PC-9 (cell line): Measurements from ENCODE around the gene ESX1. TPM values are rescaled to one million over a fixed set of nuclear protein-coding genes. Genes with fewer than 3 reads are reported as not detected.

ENCODE experiments used
- BruUV-seq: library from RNA; stranded (reverse); fragments of 400-500 nt; replicated peaks from 2 replicates; lab custom pipeline; 2021; lab: Mats Ljungman, UMichigan
- CTCF ChIA-PET: fragments of 300-600 bp; sonication (Branson Sonifier 250); formaldehyde crosslinking; loops from one replicate; lab custom pipeline; 2022; ENCODE audit warnings: antibody characterized with exemption; lab: Charles Lee
- POLR2A ChIA-PET: fragments of 300-600 bp; sonication (Branson Sonifier 250); formaldehyde crosslinking; loops from one replicate; lab custom pipeline; 2022; ENCODE audit warnings: antibody characterized with exemption; ENCODE audit not compliant: unreplicated experiment; lab: Charles Lee
- DNase-seq, 2 experiments: peaks; one replicate each; pipeline versions ENCODE4 v3.0.0 to v3.0.0-alpha.2; 2015 to 2022; ENCODE audit warnings: mixed read lengths in 1 of 2
- H2AFZ ChIP-seq: fragments of 200-600 bp; sonication (generic); 2 replicates; pipeline ENCODE4 v1.8.1; 2017; ENCODE audit warnings: antibody characterized with exemption
- H3F3A ChIP-seq: fragments of 200-600 bp; sonication (generic); 2 replicates; pipeline ENCODE4 v1.8.1; 2017; ENCODE audit warnings: antibody characterized with exemption, mild to moderate bottlenecking, low read depth; ENCODE audit not compliant: insufficient read depth
- H3K27ac ChIP-seq: fragments of 200-600 bp; sonication (generic); 2 replicates; pipeline ENCODE4 v1.6.1; 2016; ENCODE audit warnings: mixed run types
- H3K27me3 ChIP-seq: fragments of 200-600 bp; sonication (generic); 2 replicates; pipeline ENCODE4 v1.6.1; 2016; ENCODE audit warnings: low read depth, mixed run types; ENCODE audit not compliant: insufficient read depth
- H3K36me3 ChIP-seq: fragments of 200-600 bp; sonication (generic); 2 replicates; pipeline ENCODE4 v1.6.1; 2016; ENCODE audit warnings: low read depth, mixed run types
- H3K4me1 ChIP-seq: fragments of 200-600 bp; sonication (generic); replicated peaks from 2 replicates; pipeline ENCODE4 v1.6.1; 2016; ENCODE audit warnings: mixed run types; ENCODE audit not compliant: insufficient read depth
- H3K4me2 ChIP-seq: fragments of 200-600 bp; sonication (generic); 2 replicates; pipeline ENCODE4 v1.6.1; 2017; ENCODE audit warnings: mixed run types
- H3K4me3 ChIP-seq: fragments of 200-600 bp; sonication (generic); 2 replicates; pipeline ENCODE4 v1.6.1; 2016; ENCODE audit warnings: mixed run types
- H3K79me2 ChIP-seq: fragments of 200-600 bp; sonication (generic); 2 replicates; pipeline ENCODE4 v1.6.1; 2017; ENCODE audit warnings: low read depth, mixed run types
- H3K9me2 ChIP-seq: fragments of 200-600 bp; sonication (generic); 2 replicates; pipeline ENCODE4 v1.8.1; 2017; ENCODE audit warnings: mild to moderate bottlenecking; ENCODE audit not compliant: insufficient read depth
- H3K9me3 ChIP-seq: fragments of 200-600 bp; sonication (generic); 2 replicates; pipeline ENCODE4 v1.8.1; 2016; ENCODE audit warnings: low read depth; ENCODE audit not compliant: insufficient read depth
- H4K20me1 ChIP-seq: fragments of 200-600 bp; sonication (generic); 2 replicates; pipeline ENCODE4 v1.8.1; 2017; ENCODE audit not compliant: insufficient read depth
- EZH2 ChIP-seq: fragments of 200-600 bp; sonication (generic); IDR thresholded peaks from 2 replicates; pipeline ENCODE4 v1.8.0; 2017; ENCODE audit warnings: antibody characterized with exemption, low read depth
- intact Hi-C: fragments of 100-400 bp; cut with micrococcal nuclease; formaldehyde crosslinking; loops from one replicate; pipeline ENCODE4 v1.10.0; 2022; ENCODE audit not compliant: unreplicated experiment
- total RNA-seq: library from RNA; stranded (reverse); gene quantifications from 2 replicates; pipeline ENCODE4 v1.2.3, GENCODE V29; 2021
- TF ChIP-seq, protein P1 (sequence below): fragments of 200-600 bp; sonication (generic); conservative IDR thresholded peaks from 2 replicates; pipeline ENCODE4 v1.6.1; 2017; ENCODE audit warnings: mixed run types, antibody characterized with exemption, mild to moderate bottlenecking, moderate library complexity

ESX1 gene
- total RNA-seq, 1 experiment from 2014 or later, result 1.9 TPM

DNA sequence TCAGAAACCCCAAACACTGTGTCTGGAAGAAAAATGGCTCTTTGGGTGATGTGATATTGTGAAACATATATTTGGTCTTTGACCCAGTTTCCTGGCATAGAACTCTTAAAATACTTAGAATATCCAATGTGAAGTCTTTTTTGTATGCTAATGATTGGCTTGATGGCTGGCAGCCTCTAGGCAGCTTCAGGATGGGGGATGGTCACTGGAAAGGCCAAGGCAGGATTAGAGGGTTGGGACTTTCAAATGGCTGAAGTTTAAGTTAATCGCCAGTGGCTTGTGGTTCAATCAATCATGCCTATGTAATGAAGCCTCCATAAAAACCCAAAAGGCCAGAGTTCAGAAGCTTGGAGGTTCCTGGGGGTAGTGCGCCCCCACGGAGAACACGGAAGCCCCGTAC is 33.5 kb upstream of the ESX1 start:
- intact Hi-C loops, result no loop called here
- CTCF ChIA-PET, result no interaction called here
- POLR2A ChIA-PET, result no interaction called here

DNA sequence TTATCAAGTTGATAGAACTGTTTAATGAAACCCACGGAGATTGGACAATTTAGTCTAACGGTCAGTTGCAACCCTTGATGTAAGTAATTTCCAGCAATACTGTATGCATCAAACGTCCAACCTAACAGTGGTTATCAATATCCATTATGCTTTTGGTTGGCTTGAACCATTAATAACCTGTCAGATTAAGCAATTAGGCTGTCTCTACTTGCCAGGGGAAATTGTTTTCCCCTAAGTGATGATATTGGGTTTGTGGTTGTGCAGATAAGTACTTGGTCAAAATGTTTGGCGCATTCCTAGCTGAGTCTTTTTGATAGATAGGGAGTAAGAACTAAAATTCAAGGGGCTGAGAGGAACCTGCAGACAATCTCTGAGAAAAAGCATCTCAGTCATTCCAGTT is 30.5 kb upstream of the ESX1 start:
- POLR2A ChIA-PET, result no interaction called here
- TF ChIP-seq, protein P1, sequence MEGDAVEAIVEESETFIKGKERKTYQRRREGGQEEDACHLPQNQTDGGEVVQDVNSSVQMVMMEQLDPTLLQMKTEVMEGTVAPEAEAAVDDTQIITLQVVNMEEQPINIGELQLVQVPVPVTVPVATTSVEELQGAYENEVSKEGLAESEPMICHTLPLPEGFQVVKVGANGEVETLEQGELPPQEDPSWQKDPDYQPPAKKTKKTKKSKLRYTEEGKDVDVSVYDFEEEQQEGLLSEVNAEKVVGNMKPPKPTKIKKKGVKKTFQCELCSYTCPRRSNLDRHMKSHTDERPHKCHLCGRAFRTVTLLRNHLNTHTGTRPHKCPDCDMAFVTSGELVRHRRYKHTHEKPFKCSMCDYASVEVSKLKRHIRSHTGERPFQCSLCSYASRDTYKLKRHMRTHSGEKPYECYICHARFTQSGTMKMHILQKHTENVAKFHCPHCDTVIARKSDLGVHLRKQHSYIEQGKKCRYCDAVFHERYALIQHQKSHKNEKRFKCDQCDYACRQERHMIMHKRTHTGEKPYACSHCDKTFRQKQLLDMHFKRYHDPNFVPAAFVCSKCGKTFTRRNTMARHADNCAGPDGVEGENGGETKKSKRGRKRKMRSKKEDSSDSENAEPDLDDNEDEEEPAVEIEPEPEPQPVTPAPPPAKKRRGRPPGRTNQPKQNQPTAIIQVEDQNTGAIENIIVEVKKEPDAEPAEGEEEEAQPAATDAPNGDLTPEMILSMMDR, result no peak
- no peak for TF ChIP-seq EZH2
- intact Hi-C loops, result no loop called here
- CTCF ChIA-PET, result no interaction called here
- Histone ChIP-seq H3K4me1 (no peaks in the 10 kb centered on the region), H3K4me2 (no peak overlapping the region), H3K36me3 (no peaks in the 10 kb centered on the region), H2AFZ (no peak overlapping the region), H3K9me3 (no peaks in the 10 kb centered on the region), H3K9me2 (no peaks in the 10 kb centered on the region), H3K79me2 (no peaks in the 10 kb centered on the region), H4K20me1 (no peaks in the 10 kb centered on the region), H3K27me3 (no peaks in the 10 kb centered on the region), H3F3A (no peaks in the 10 kb centered on the region), H3K4me3 (no peak overlapping the region), H3K27ac (no peak overlapping the region)
- no peak for DNase-seq
- BruUV-seq, result no TSS peak

More for the DNA sequence above, 33.5 kb upstream of the ESX1 start:
- no TSS peak for BruUV-seq
- Histone ChIP-seq H3K9me3 (no peaks in the 10 kb centered on the region), H3K9me2 (no peaks in the 10 kb centered on the region), H3K27me3 (no peaks in the 10 kb centered on the region), H3K4me1 (no peaks in the 10 kb centered on the region), H3K4me2 (no peak overlapping the region), H3K36me3 (no peaks in the 10 kb centered on the region), H4K20me1 (no peaks in the 10 kb centered on the region), H3K79me2 (no peaks in the 10 kb centered on the region), H2AFZ (no peak overlapping the region), H3K27ac (no peak overlapping the region), H3F3A (no peaks in the 10 kb centered on the region), H3K4me3 (no peak overlapping the region)
- TF ChIP-seq, protein P1, result no peak
- TF ChIP-seq EZH2, result no peak
- no peak for DNase-seq

DNA sequence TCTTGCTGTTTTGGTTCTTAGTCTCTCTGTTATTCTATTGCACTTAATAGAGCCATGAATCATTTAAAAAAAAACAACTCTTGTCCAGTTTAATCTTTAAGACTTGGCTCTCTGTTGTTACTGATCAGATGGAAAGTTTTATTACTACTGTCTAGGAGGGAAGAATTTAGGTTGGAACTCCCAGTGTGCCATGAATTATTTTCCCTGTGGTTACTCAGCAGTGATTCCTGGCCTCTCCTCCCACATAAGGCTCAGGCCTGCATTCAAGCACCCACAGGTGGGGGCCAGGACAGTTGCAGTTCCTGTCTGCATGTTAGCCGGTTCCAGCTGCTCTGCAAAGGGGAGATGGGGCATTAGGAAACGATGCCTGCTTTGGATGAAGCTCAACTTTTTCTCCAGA is 29.8 kb upstream of the ESX1 start:
- H3K79me2 ChIP-seq, result no peaks in the 10 kb centered on the region
- H3K9me3 ChIP-seq, result no peaks in the 10 kb centered on the region
- TF ChIP-seq EZH2, result no peak
- TF ChIP-seq, protein P1, result no peak
- no peak overlapping the region for H3K4me2 ChIP-seq
- no peak overlapping the region for H2AFZ ChIP-seq
- no peak overlapping the region for H3K27ac ChIP-seq
- no peaks in the 10 kb centered on the region for H3F3A ChIP-seq
- H3K27me3 ChIP-seq, result no peaks in the 10 kb centered on the region
- H3K4me3 ChIP-seq, result no peak overlapping the region
- H3K4me1 ChIP-seq, result no peaks in the 10 kb centered on the region
- ChIA-PET POLR2A (no interaction called here), CTCF (no interaction called here)
- no peak for DNase-seq
- no peaks in the 10 kb centered on the region for H3K36me3 ChIP-seq
- intact Hi-C loops, result no loop called here
- no peaks in the 10 kb centered on the region for H3K9me2 ChIP-seq
- H4K20me1 ChIP-seq, result no peaks in the 10 kb centered on the region
- no TSS peak for BruUV-seq
